Chondrocyte (in vitro differentiated cells): Measurements from ENCODE around the gene RALGPS2. TPM values are rescaled to one million over a fixed set of nuclear protein-coding genes. Genes with fewer than 3 reads are reported as not detected.

ENCODE experiments used
- DNase-seq: peaks from one replicate; pipeline ENCODE4 v3.0.0; 2021; ENCODE audit warnings: mixed read lengths, low spot score
- H3K27ac Mint-ChIP-seq: one replicate; pipeline ENCODE4 v1.8.0; 2021; ENCODE audit warnings: mild to moderate bottlenecking, moderate library complexity, mixed read lengths; ENCODE audit not compliant: unreplicated experiment
- H3K27me3 Mint-ChIP-seq: 2 replicates; pipeline ENCODE4 v1.8.0; 2021; ENCODE audit warnings: low read depth, mixed read lengths
- H3K36me3 Mint-ChIP-seq: 2 replicates; pipeline ENCODE4 v1.8.0; 2021; ENCODE audit warnings: low read depth, mixed read lengths
- H3K4me1 Mint-ChIP-seq: 2 replicates; pipeline ENCODE4 v1.8.0; 2021; ENCODE audit warnings: low read depth, mild to moderate bottlenecking, mixed read lengths
- H3K4me3 Mint-ChIP-seq: one replicate; pipeline ENCODE4 v1.8.0; 2021; ENCODE audit warnings: mild to moderate bottlenecking, moderate library complexity, mixed read lengths; ENCODE audit not compliant: unreplicated experiment
- H3K9me3 Mint-ChIP-seq: 2 replicates; pipeline ENCODE4 v1.8.0; 2021; ENCODE audit warnings: low read depth, mixed read lengths
- CTCF ChIP-seq: fragments of 200-600 bp; sonication (generic); IDR thresholded peaks from 2 replicates; pipeline ENCODE4 v1.5.0; 2021; ENCODE audit warnings: antibody characterized with exemption, mild to moderate bottlenecking, moderate library complexity
- total RNA-seq: library from RNA; stranded (reverse); gene quantifications from 3 replicates; pipeline ENCODE4 v1.2.1, GENCODE V29; 2021

Gene RALGPS2
- total RNA-seq, 1 donor from 2014 or later, result 10.0 TPM

- Mint-ChIP-seq H3K27ac (no peak overlapping the region), H3K9me3 (no peaks in the 10 kb centered on the region), H3K4me1 (no peaks in the 10 kb centered on the region), H3K4me3 (no peak overlapping the region), H3K27me3 (no peaks in the 10 kb centered on the region), H3K36me3 (no peaks in the 10 kb centered on the region)
- TF ChIP-seq CTCF, result no peak
- no peak for DNase-seq
Observed at GRCh38 chr1:178953538-178954324, 228.7 kb downstream of the RALGPS2 start.

- H3K9me3 Mint-ChIP-seq, result no peaks in the 10 kb centered on the region
- DNase-seq, result no peak
- no peaks in the 10 kb centered on the region for H3K27me3 Mint-ChIP-seq
- H3K4me3 Mint-ChIP-seq, result no peak overlapping the region
- H3K4me1 Mint-ChIP-seq, result no peaks in the 10 kb centered on the region
- TF ChIP-seq CTCF, result no peak
- H3K36me3 Mint-ChIP-seq, result no peaks in the 10 kb centered on the region
- H3K27ac Mint-ChIP-seq, result no peak overlapping the region
Observed at GRCh38 chr1:178954325-178954690, 229.3 kb downstream of the RALGPS2 start.

- Mint-ChIP-seq H3K27me3 (no peaks in the 10 kb centered on the region), H3K4me3 (no peak overlapping the region), H3K9me3 (no peaks in the 10 kb centered on the region), H3K27ac (no peak overlapping the region), H3K4me1 (no peaks in the 10 kb centered on the region), H3K36me3 (no peaks in the 10 kb centered on the region)
- no peak for TF ChIP-seq CTCF
- no peak for DNase-seq
Observed at GRCh38 chr1:178954937-178955336, 229.9 kb downstream of the RALGPS2 start.

DNA sequence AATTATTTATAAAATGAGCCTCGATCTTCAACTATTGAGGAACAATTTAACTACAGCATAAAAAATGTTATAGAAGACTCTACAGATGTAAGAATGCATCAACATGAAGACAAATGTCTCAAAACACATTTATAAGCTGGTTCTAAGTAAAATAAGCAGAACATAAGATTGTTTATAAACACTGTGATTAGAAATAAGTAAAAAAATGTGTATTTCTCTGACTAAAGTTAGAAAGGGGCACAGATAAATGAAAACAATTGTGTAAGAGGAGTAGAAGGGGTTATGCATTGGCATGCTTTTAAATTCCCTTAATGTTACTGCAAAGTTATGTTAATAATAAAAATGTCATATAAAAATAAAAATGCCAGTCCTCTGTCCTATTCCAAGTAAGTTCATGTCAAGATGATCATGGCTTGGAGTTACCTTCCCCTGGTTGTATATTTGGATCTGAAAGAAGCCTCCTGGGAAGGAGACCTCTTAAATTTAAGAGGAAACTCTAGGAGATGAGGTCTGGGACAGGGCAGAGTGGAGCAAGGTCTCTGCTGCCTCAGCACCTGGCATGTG, 230.4 kb downstream of the RALGPS2 start:
- DNase-seq, result no peak
- TF ChIP-seq CTCF, result no peak
- no peaks in the 10 kb centered on the region for H3K9me3 Mint-ChIP-seq
- no peaks in the 10 kb centered on the region for H3K4me1 Mint-ChIP-seq
- no peak overlapping the region for H3K27ac Mint-ChIP-seq
- no peaks in the 10 kb centered on the region for H3K27me3 Mint-ChIP-seq
- H3K4me3 Mint-ChIP-seq, result no peak overlapping the region
- H3K36me3 Mint-ChIP-seq, result no peaks in the 10 kb centered on the region

DNA sequence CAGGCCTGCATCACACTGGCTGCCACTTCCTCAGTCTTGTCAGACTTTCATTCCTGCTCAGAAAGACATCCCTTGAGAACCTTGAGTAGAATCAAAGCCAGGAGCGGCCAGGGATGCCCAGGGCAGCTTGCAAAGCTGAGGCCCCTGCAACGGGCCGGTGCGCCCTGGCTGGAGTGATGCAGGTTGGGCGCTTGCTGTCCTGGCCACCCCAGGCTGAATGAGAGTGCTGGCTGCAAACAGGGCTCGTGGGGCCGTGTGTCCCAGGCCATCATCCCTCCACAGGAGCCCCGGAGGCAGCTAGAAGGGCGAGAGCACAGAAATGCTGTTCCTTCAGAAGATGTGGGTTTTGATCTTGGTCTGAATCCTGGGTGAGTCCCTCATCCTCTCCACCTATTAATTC, 233.4 kb downstream of the RALGPS2 start:
- Mint-ChIP-seq H3K36me3 (no peaks in the 10 kb centered on the region), H3K4me3 (no peak overlapping the region), H3K27ac (no peak overlapping the region), H3K9me3 (no peaks in the 10 kb centered on the region), H3K4me1 (no peaks in the 10 kb centered on the region), H3K27me3 (no peaks in the 10 kb centered on the region)
- DNase-seq, result no peak
- TF ChIP-seq CTCF, result no peak
